DND-41 (cell line): ENCODE results near the gene PITPNM3.

Experiments used
- ATAC-seq: fragments of 200-7000 bp; cut with Tn5 transposase; 3 replicates; pipeline ENCODE4 v1.9.1; 2021; ENCODE audit warnings: low read depth; ENCODE audit not compliant: insufficient read depth
- DNase-seq: peaks from one replicate; pipeline ENCODE4 v3.0.0-alpha.2; 2020
- H2AFZ ChIP-seq: 2 replicates; pipeline ENCODE4 v1.6.0; 2012; ENCODE audit warnings: low read depth, low read length
- H3K27ac ChIP-seq: 2 replicates; pipeline ENCODE4 v1.5.1; 2012; ENCODE audit warnings: low read length, inconsistent platforms
- H3K27me3 ChIP-seq: fragments of 200-600 bp; sonication (generic); 2 replicates; pipeline ENCODE4 v1.6.0; 2012; ENCODE audit warnings: low read length, mild to moderate bottlenecking, inconsistent platforms; ENCODE audit not compliant: insufficient read depth, poor library complexity
- H3K36me3 ChIP-seq: 2 replicates; pipeline ENCODE4 v1.5.1; 2012; ENCODE audit warnings: low read length, inconsistent platforms; ENCODE audit not compliant: insufficient read depth
- H3K4me1 ChIP-seq: 2 replicates; pipeline ENCODE4 v1.5.1; 2012; ENCODE audit warnings: mild to moderate bottlenecking, low read length; ENCODE audit not compliant: insufficient read depth
- H3K4me2 ChIP-seq: 2 replicates; pipeline ENCODE4 v1.6.0; 2012; ENCODE audit warnings: mild to moderate bottlenecking, moderate library complexity, low read length, inconsistent platforms; ENCODE audit not compliant: insufficient read depth
- H3K4me3 ChIP-seq, 2 experiments: fragments of 200-600 bp in 1 of 2; shearing (Covaris generic) in 1 of 2; 2 replicates each; pipeline ENCODE4 v1.5.1; 2012 to 2016; ENCODE audit warnings: inconsistent platforms in 2 of 2, low read length in 2 of 2, mild to moderate bottlenecking in 2 of 2, low read depth in 1 of 2, moderate library complexity in 1 of 2
- H3K79me2 ChIP-seq: 2 replicates; pipeline ENCODE4 v1.6.0; 2012; ENCODE audit warnings: low read length, inconsistent platforms; ENCODE audit not compliant: insufficient read depth
- H3K9ac ChIP-seq: 2 replicates; pipeline ENCODE4 v1.6.0; 2012; ENCODE audit warnings: low read depth, mild to moderate bottlenecking, inconsistent platforms, low read length, moderate library complexity
- H3K9me3 ChIP-seq: 2 replicates; pipeline ENCODE4 v1.5.1; 2012; ENCODE audit warnings: low read length, moderate library complexity, mild to moderate bottlenecking, inconsistent platforms; ENCODE audit not compliant: insufficient read depth, severe bottlenecking
- H4K20me1 ChIP-seq: 2 replicates; pipeline ENCODE4 v1.6.0; 2012; ENCODE audit warnings: low read length; ENCODE audit not compliant: insufficient read depth
- EZH2 ChIP-seq: IDR thresholded peaks from 3 replicates; pipeline ENCODE4 v1.6.1; 2012; ENCODE audit warnings: borderline replicate concordance, low read depth, mild to moderate bottlenecking, moderate library complexity, low read length, inconsistent platforms; ENCODE audit not compliant: severe bottlenecking
- TF ChIP-seq, protein P1 (sequence below): IDR thresholded peaks from 2 replicates; pipeline ENCODE4 v1.5.1; 2012; ENCODE audit warnings: borderline replicate concordance, low read length, moderate library complexity, mild to moderate bottlenecking; ENCODE audit not compliant: poor library complexity, severe bottlenecking; ENCODE audit errors: extremely low read depth

PITPNM3 gene

DNA sequence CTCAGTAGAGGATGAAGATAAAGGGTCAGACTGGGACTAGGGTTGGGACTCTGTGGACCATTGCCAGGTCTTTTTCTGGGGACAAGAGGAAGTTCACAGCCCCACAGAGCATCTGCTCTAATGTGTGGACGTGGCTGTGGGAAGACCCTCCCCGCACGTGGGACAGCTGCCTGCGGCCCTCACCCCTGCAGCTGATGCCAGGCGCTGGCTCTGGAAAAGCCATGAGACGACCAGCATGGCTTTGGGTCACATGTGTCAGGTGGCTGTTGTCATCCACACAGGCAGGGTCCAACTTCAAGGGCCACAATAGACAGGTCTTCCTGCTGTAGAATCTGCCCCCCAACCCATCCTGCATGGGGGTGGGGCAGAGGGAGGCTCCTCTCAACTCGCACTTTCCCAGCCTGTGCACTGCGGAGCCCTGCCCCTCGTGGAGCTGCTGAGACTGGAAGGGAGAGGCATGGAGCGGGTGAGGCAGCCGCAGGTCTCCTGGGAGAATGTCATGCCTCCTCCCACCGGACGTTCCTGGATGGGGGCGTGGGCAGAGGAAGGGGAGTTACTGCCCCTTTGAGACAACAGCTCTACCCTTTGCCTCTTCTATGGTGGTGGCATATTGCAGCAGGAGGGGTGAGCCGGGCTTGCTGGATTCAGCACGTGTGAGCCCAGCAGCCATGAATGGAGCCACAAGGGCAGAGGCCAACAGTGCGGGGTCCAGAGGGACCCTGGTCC lies 58.7 kb downstream of the PITPNM3 start:
- H3K4me2 ChIP-seq = no peak overlapping the region
- no peak overlapping the region for H3K27ac ChIP-seq
- DNase-seq = no peak
- H4K20me1 ChIP-seq = peaks cover 12% of the 10 kb centered on the region
- no peak overlapping the region for H3K4me3 ChIP-seq
- ATAC-seq = no peak
- no peak overlapping the region for H3K9ac ChIP-seq
- H3K4me1 ChIP-seq = no peaks in the 10 kb centered on the region
- no peak overlapping the region for H2AFZ ChIP-seq
- no peaks in the 10 kb centered on the region for H3K36me3 ChIP-seq
- TF ChIP-seq, protein P1, sequence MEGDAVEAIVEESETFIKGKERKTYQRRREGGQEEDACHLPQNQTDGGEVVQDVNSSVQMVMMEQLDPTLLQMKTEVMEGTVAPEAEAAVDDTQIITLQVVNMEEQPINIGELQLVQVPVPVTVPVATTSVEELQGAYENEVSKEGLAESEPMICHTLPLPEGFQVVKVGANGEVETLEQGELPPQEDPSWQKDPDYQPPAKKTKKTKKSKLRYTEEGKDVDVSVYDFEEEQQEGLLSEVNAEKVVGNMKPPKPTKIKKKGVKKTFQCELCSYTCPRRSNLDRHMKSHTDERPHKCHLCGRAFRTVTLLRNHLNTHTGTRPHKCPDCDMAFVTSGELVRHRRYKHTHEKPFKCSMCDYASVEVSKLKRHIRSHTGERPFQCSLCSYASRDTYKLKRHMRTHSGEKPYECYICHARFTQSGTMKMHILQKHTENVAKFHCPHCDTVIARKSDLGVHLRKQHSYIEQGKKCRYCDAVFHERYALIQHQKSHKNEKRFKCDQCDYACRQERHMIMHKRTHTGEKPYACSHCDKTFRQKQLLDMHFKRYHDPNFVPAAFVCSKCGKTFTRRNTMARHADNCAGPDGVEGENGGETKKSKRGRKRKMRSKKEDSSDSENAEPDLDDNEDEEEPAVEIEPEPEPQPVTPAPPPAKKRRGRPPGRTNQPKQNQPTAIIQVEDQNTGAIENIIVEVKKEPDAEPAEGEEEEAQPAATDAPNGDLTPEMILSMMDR = no peak
- no peak for TF ChIP-seq EZH2
- no peaks in the 10 kb centered on the region for H3K79me2 ChIP-seq
- H3K9me3 ChIP-seq = no peaks in the 10 kb centered on the region
- peaks cover 12% of the 10 kb centered on the region for H3K27me3 ChIP-seq

DNA sequence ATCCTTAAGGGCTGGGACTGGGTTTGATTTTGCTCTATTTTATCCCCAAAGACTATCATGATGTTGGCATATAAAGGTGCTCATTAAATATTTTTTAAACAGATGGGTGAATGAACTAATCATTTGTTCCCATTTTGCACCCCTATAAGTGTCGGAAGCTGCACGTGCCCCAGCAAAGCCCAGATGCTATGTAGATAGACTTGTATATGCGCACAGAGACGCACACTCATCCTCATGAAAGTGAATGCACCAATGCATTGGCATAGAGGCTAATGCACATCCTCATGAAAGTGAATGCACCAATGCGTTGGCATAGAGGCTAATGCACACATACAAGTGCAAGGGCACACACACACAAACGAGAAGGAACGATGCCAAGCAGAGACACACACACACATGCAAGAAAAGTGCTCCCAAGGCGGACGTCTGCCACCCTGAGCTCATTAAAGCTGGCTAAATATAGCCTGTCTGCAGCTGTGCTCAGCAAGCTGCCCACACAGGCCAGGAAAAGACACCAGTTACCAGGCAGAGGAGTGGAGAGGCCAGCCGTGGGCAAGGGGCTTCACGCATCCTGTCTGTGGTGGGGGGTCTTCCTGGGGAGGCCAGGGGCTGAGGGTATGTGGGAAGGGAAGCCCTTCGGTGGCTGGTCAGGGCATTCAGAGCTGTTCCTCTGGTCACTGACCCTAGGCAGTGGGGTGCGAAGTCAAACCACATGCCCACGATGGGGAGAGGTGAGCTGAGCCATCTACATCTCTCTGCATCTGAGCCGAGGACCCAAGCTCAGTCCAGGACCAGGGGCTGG lies 59.5 kb downstream of the PITPNM3 start:
- H3K36me3 ChIP-seq = no peaks in the 10 kb centered on the region
- no peaks in the 10 kb centered on the region for H3K9me3 ChIP-seq
- no peak for DNase-seq
- peaks cover 12% of the 10 kb centered on the region for H4K20me1 ChIP-seq
- H2AFZ ChIP-seq = no peak overlapping the region
- H3K4me2 ChIP-seq = no peak overlapping the region
- H3K4me1 ChIP-seq = no peaks in the 10 kb centered on the region
- no peak for ATAC-seq
- no peaks in the 10 kb centered on the region for H3K79me2 ChIP-seq
- TF ChIP-seq, protein P1 = no peak
- TF ChIP-seq EZH2 = no peak
- H3K27me3 ChIP-seq = peaks cover 12% of the 10 kb centered on the region
- H3K4me3 ChIP-seq = no peak overlapping the region
- H3K27ac ChIP-seq = no peak overlapping the region
- H3K9ac ChIP-seq = no peak overlapping the region

DNA sequence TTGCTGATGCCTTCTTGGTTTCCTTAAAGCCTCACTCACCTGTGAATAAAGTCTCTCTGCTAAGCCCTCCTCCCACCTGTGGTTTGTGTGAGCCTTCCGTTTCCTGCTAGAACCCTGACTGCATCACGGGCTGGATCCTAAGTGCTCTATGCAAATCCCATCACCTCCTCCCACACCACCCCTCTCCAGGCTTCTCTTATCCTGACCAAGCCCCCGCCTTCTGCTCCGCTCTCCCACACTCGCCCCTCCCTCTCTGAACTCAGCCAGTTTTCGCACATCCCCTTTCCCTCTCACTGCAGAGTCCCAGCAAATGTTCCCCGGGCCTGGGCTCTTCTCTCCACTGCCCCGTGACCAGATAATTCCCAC lies 60.3 kb downstream of the PITPNM3 start:
- ATAC-seq (no peak), DNase-seq (no peak)
- Histone ChIP-seq H3K27me3 (peaks cover 12% of the 10 kb centered on the region), H3K27ac (no peak overlapping the region), H2AFZ (no peak overlapping the region), H3K4me2 (no peak overlapping the region), H4K20me1 (peaks cover 12% of the 10 kb centered on the region), H3K4me1 (no peaks in the 10 kb centered on the region), H3K36me3 (no peaks in the 10 kb centered on the region), H3K4me3 (no peak overlapping the region), H3K9ac (no peak overlapping the region), H3K79me2 (no peaks in the 10 kb centered on the region), H3K9me3 (no peaks in the 10 kb centered on the region)
- TF ChIP-seq, protein P1 = no peak
- no peak for TF ChIP-seq EZH2
